ENCODE measurements around the gene ADK.

- TF ChIP-seq, protein P1, sequence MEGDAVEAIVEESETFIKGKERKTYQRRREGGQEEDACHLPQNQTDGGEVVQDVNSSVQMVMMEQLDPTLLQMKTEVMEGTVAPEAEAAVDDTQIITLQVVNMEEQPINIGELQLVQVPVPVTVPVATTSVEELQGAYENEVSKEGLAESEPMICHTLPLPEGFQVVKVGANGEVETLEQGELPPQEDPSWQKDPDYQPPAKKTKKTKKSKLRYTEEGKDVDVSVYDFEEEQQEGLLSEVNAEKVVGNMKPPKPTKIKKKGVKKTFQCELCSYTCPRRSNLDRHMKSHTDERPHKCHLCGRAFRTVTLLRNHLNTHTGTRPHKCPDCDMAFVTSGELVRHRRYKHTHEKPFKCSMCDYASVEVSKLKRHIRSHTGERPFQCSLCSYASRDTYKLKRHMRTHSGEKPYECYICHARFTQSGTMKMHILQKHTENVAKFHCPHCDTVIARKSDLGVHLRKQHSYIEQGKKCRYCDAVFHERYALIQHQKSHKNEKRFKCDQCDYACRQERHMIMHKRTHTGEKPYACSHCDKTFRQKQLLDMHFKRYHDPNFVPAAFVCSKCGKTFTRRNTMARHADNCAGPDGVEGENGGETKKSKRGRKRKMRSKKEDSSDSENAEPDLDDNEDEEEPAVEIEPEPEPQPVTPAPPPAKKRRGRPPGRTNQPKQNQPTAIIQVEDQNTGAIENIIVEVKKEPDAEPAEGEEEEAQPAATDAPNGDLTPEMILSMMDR (IDR thresholded peaks at IDR 0.05 in 4 of 5, conservative IDR thresholded peaks at IDR 0.05 in 1 of 5): no peak
- TF ChIP-seq POLR2A (IDR thresholded peaks at IDR 0.05): no peak
Measured at GRCh38 chr10:74114041-74114448, 37.0 kb upstream of the ADK start.
